Measurements from ENCODE around the gene PHOX2B.

PHOX2B gene

DNA sequence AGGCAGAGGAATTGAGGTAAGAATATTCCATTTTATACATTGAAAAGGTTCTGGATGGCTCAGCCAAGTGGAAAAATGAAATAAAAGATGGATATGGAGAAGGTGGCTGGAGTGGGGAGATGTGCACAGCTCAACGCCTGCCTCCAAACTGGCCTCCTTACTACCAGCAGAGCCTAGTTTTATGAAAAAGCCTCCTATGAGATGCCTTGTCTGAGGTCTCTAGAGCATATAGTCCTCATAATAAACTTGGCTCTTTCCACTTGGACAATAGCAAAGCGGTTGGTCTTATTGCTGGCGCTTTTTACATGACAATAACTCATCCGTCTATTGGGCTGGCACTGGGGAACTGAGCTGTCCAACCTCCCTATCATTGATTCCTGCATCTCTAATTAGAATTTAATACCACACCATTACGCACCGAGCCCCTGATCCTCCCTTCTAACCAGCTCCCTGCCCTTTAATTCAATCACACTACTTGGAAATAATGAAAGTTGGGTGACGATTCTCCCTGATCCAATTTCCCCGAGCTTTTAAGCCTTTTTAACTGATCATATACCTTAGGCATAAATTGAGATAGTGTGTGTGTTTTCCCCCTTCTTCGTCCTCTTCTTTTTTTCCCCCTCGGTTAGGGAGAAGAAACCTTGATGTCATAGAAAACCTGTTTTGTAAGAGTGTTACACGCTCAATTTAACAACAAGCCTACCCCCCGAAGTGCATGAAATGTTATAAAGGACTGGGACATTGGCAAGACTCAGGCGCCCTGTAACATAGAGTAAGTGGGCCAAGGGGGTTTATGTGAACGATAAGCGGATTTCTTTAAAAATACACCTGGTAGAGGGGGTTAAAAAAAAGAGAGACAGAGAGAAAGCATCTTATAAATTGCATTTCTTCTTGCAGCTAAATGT lies at the start of gene PHOX2B:
Gene PHOX2B (minus strand): TSS at position 155 of the 905 bp plus-strand sequence. CDS start 115 bp downstream, at position 40.
- DNase-seq (ENCODE audit: low read depth) = no peak

GRCh38 chr4:41797260-41797659 lies 48.7 kb upstream of the PHOX2B start:
- DNase-seq (ENCODE audit: low read depth) = no peak

DNA sequence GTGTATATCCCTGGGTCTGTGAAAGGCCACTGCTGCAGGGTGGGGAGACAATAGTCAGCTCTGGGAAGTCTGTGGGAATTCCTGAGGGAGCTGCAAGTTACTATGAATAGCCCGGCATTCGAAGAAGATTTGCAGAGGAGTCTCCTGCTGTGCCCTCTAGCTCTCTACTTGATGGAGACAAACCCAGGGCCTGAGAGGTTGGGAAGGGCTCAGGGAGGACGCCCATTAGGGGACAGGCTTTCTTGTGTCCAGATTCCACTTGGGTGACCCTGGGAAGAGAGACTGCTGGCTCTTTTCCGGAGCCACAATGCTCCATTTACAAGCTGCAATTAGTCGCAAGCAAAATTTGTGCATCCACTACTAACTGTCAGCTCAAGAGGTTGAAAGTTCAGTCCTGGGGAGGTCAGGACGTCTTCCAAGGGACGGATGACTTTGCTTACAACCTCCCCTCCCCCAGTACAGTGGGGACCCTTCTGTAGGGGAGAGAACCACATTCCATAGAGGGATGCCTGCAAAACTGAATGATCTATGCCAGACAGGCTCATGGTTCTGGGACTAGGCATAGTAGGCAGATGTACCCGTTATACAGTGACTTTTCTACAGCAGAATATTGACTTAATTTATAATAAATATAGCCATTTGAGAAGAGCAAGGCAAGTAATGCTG lies 48.2 kb upstream of the PHOX2B start:
- DNase-seq (ENCODE audit: low read depth) = no peak

GRCh38 chr4:41795796-41796385 lies 47.4 kb upstream of the PHOX2B start:
- DNase-seq (ENCODE audit: low read depth) = no peak

DNA sequence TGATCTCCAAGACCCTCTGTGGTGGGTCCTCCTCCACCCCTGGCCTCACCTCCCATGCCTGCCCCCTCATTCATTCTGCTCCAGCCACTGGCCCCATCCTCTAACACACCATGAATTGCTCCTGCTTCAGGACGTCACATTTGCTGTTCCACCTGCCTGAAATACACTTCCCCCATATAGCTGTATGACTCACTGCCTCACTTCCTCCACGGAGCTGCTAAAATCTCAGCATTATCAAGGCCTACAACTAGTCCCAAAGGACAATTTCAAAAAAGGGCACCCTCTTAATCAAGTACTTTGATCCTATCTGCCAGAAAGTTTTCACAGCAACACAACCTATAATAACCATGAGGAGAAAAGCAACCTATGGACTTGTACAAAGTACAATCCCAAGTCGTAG lies 43.6 kb upstream of the PHOX2B start:
- DNase-seq (ENCODE audit: low read depth) = no peak

DNA sequence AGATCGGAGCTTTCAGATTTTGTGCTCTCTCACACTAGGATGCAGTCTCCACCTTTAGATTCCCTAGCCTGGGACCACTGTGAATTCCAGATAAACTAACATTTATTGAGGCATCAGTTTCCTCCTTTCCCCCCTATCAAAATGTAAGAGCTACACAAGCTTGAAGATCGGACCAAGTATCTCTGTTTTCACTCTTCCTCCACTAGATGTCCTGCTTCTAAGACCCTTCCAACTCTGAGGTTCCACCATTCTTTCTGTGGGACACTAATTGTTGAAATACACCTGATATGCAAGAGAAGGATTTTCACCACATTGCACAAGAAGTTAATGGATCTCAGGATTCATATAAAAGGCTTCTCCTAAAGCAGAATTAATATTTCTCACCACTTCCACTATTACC lies 43.0 kb upstream of the PHOX2B start:
- no peak for DNase-seq (ENCODE audit: low read depth)

DNA sequence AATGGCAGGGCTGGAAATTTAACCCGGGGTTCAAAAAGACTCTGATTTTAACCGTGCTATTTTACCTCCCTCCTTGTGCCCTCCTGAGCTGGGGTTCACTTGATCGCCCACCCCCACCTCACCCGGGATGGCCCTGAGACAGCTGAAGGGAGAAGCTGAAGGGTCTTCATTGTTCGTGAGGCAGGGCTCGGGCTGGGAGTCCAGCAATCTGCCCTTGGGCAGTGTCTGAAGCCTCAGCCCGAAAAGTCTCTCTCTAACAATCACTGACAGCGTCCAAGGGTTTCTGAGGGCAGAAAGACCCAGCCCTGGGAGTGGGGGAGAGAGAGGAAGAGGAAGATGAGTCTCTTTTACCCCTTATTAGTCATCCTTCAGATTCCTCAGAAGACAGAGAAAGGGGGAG lies 39.4 kb upstream of the PHOX2B start:
- DNase-seq (ENCODE audit: low read depth) = no peak

- no peak for DNase-seq (ENCODE audit: low read depth)
These were observed 37.1 kb upstream of the PHOX2B start for GRCh38 chr4:41785665-41786064.

DNA sequence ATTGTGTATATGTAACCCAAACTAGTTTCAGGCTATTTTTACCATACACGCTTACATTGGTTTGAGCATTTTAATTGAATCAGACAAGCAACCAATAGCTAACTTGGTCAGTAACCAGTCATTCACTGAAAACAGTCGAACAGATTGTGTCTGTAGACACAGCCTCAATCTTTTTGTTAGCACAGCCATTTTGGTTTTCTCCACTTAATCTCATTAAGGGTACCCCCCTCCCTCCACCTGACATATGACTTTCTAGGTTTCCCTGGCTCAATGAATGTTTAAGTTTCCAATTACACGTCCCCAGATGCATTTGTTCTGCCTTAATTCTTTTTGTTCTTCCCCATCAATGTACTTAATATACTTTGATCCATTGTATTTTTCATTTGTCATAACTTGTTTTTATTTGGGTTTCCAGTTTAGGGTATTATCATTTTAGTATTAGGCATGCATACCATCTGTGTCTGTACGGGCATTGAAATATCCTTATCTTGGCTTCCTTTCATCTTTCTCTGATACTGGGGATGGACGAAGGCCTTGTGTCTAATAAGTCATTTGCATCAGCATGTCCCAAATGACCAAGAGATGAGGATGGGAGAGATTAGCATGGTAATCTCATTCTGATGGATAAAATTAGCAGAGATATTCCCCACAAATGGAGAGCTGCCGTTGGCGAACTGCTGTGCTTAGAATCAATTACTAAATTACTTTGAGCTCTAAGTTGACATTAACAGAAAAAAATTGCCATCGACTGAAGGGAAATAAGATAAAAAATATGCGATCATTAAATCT lies 35.9 kb upstream of the PHOX2B start:
- no peak for DNase-seq (ENCODE audit: low read depth)

GRCh38 chr4:41776466-41776865 lies 27.9 kb upstream of the PHOX2B start:
- DNase-seq (ENCODE audit: low read depth) = no peak

DNA sequence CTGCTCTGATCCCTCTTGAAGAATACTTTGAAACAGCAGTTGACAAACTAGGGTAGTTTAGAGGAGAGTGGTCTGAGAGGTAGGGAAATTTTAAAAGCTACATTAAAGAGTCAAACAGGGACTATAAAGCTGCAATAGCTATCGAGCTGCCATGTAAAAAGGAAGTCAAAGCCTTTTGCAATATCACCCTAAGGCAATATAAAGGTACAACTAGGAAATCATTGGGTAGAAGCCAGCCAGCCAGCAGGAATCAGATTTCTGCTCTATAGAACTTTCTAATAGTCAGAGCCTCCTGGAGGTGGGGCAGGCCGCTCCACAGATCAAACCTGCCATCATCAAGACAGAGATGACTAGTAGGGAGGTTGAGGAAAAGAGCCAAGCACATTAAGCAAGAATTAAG lies 15.2 kb upstream of the PHOX2B start:
- DNase-seq (ENCODE audit: low read depth) = no peak

DNA sequence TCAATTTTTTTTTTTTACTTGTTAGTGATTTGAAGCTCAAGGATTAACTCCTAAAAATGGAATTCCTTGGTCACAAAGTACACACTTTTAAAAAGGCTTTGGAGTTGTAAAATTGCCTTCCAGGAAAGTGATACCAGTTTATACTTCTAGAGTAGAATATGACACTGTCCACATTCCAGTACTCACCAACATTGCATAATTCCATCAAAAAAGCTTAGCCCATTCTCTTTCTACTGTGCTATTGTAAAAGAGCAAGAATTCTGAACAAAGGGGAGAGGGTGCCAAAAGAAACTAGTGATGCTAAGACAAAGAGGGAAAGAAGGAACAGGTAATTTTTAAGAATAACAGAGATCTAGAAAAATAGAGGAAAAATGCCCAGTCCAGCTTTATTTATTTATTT lies 10.4 kb upstream of the PHOX2B start:
- no peak for DNase-seq (ENCODE audit: low read depth)

DNA sequence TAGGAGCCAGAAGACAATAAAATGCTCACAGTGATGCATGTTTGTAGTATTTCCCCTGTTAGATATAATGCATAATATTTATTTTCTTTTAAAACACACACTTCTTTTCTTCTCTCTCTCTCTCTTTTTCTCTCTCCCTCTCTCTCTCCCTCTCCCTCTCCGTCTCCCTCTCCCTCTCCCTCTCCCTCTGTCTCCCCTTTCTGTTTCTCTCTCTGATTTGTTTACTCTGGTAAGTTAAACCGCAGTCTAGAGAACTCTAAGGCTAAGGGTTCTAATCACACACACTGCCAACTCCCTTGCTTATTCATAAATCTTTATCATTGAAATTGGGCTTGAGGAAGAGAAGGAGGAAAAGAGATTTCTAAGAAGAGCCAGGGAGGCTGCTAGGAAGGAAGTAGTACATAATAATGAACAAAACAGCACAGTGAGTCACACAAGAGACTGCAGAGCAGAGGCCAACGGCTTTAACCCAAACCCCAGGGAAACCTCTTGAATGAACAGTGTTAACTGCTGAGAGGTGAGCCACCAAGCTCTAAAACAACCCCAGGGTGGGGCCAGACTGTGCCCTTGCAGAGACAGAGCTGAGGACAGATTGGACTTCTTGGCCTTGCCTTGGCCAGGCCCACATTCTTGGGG lies 9.1 kb upstream of the PHOX2B start:
- no peak for DNase-seq (ENCODE audit: low read depth)

GRCh38 chr4:41753942-41754341 lies 5.4 kb upstream of the PHOX2B start:
- no peak for DNase-seq (ENCODE audit: low read depth)

GRCh38 chr4:41752081-41752836 lies 3.7 kb upstream of the PHOX2B start:
- DNase-seq (ENCODE audit: low read depth) = no peak

GRCh38 chr4:41751449-41752061 lies 3.0 kb upstream of the PHOX2B start:
- DNase-seq (ENCODE audit: low read depth) = no peak

GRCh38 chr4:41750626-41751448 lies 2.3 kb upstream of the PHOX2B start:
- no peak for DNase-seq (ENCODE audit: low read depth)

GRCh38 chr4:41750121-41750625 lies 1.6 kb upstream of the PHOX2B start:
- no peak for DNase-seq (ENCODE audit: low read depth)

GRCh38 chr4:41749631-41750039 lies 1.1 kb upstream of the PHOX2B start:
- DNase-seq (ENCODE audit: low read depth) = no peak
